ENCODE measurements around the gene VWA1. TPM values are rescaled to one million over a fixed set of nuclear protein-coding genes. Genes with fewer than 3 reads are reported as not detected.

Gene VWA1
- polyA plus RNA-seq, 1 donor (not counting 4 experiments of a cell fraction or from before 2014, with no cell fraction given), result 6.5 TPM

DNA sequence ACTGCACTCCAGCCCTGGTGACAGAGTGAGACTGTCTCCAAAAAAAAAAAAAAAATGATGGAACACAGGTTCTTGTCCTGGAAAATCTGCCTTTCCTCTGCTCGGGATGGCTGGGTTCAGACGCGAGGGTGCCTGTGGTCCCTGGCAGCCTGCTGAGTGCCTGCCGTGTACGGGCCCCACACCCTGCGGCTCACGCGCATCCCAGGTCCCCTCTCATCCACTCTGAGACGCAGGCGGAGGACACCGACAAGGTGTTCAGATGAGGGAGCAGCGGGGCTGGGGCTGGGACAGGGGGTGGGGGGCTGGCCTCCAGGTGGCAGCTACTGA is 10.1 kb upstream of the VWA1 start:
- TF ChIP-seq, protein P1, sequence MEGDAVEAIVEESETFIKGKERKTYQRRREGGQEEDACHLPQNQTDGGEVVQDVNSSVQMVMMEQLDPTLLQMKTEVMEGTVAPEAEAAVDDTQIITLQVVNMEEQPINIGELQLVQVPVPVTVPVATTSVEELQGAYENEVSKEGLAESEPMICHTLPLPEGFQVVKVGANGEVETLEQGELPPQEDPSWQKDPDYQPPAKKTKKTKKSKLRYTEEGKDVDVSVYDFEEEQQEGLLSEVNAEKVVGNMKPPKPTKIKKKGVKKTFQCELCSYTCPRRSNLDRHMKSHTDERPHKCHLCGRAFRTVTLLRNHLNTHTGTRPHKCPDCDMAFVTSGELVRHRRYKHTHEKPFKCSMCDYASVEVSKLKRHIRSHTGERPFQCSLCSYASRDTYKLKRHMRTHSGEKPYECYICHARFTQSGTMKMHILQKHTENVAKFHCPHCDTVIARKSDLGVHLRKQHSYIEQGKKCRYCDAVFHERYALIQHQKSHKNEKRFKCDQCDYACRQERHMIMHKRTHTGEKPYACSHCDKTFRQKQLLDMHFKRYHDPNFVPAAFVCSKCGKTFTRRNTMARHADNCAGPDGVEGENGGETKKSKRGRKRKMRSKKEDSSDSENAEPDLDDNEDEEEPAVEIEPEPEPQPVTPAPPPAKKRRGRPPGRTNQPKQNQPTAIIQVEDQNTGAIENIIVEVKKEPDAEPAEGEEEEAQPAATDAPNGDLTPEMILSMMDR (optimal IDR thresholded peaks at IDR 0.05 in 1 of 3, IDR thresholded peaks at IDR 0.05 in 1 of 3, conservative IDR thresholded peaks at IDR 0.05 in 1 of 3; ENCODE audit: extremely low read depth in 1 of 3, insufficient read depth in 2 of 3, low read length in 3 of 3), result no peak
- no peak for TF ChIP-seq EZH2 (IDR thresholded peaks at IDR 0.05; ENCODE audit: low read length)
- no peak overlapping the region for H3K4me2 ChIP-seq (ENCODE audit: control insufficient read depth, extremely low read depth, insufficient read depth, low read depth, low read length)
- no peak for FAIRE-seq

DNA sequence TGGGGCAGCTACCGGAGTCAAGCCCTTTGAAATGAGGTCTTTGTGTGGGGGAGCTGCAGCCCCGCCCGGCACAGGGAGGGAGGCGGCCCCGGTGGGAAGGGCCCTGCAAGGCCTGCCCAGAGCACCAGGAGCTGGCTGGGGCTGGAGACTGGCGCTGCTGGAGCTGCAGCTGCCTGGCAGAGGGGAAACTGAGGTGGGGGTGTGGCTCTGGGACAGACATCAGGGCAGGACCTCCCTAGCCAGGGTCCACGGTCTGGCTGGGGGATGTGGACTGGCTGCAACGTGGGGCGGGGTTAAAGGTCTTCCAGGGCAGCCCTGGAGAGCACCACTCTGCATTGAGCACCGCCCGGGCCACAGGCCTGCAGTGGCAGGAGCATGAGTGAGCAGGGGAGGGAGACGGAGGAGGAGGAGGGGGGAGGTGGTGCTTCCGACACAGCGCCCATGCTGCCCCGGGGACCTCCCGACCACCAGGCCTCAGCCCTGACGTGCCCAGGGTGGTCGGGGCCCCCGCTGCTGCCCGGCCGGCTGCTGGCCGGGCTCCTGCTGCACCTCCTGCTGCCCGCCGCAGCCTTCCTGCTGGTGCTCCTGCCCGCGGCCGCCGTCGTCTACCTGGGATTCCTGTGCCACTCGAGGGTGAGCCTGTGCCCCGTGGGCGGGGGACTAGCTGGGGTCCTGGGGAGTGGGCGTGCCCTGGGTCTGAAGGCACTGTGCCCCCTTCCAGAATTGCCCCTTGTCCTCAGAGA is 9.6 kb upstream of the VWA1 start:
- Histone ChIP-seq H3K27ac (ENCODE audit: control insufficient read depth, insufficient read depth, low read length) (no peak overlapping the region), H3K27me3 (ENCODE audit: control insufficient read depth, extremely low read depth, insufficient read depth, low read length) (no peaks in the 10 kb centered on the region), H3K4me3 (ENCODE audit: control insufficient read depth in 2 of 3, extremely low read depth in 1 of 3, insufficient read depth in 2 of 3, low read depth in 1 of 3, low read length in 3 of 3) (no peak overlapping the region), H3K4me1 (ENCODE audit: control insufficient read depth, extremely low read depth, insufficient read depth, low read length) (peaks cover 23% of the 10 kb centered on the region), H3K79me2 (ENCODE audit: control insufficient read depth, insufficient read depth, low read length) (no peaks in the 10 kb centered on the region), H3K9me3 (ENCODE audit: control insufficient read depth, low read depth, low read length) (no peaks in the 10 kb centered on the region), H2AFZ (ENCODE audit: control insufficient read depth, low read length) (no peak overlapping the region), H3K4me2 (ENCODE audit: control insufficient read depth, extremely low read depth, insufficient read depth, low read depth, low read length) (no peak overlapping the region), H3K36me3 (ENCODE audit: control insufficient read depth in 2 of 2, extremely low read depth in 1 of 2, insufficient read depth in 2 of 2, low read length in 2 of 2) (no peaks in the 10 kb centered on the region), H3K9me1 (ENCODE audit: control insufficient read depth, extremely low read depth, insufficient read depth, low read length) (no peaks in the 10 kb centered on the region), H3K9ac (ENCODE audit: control insufficient read depth, extremely low read depth, insufficient read depth, low read length) (no peak overlapping the region), H4K20me1 (ENCODE audit: control insufficient read depth, extremely low read depth, insufficient read depth, low read length) (no peaks in the 10 kb centered on the region)
- no peak for TF ChIP-seq EZH2 (IDR thresholded peaks at IDR 0.05; ENCODE audit: low read length)
- TF ChIP-seq, protein P1 (optimal IDR thresholded peaks at IDR 0.05 in 1 of 3, IDR thresholded peaks at IDR 0.05 in 1 of 3, conservative IDR thresholded peaks at IDR 0.05 in 1 of 3; ENCODE audit: extremely low read depth in 1 of 3, insufficient read depth in 2 of 3, low read length in 3 of 3), result no peak
- dilution Hi-C loops (cut with MboI; ENCODE audit: extremely low pct_ligation_motif_present, low sequenced_read_pairs), result no loop called here
- no peak for DNase-seq (ENCODE audit: low read depth, low spot score)
- FAIRE-seq, result no peak

More for the DNA sequence above, 10.1 kb upstream of the VWA1 start:
- no peak overlapping the region for H3K4me3 ChIP-seq (ENCODE audit: control insufficient read depth in 2 of 3, extremely low read depth in 1 of 3, insufficient read depth in 2 of 3, low read depth in 1 of 3, low read length in 3 of 3)
- H2AFZ ChIP-seq (ENCODE audit: control insufficient read depth, low read length), result no peak overlapping the region
- no peaks in the 10 kb centered on the region for H3K27me3 ChIP-seq (ENCODE audit: control insufficient read depth, extremely low read depth, insufficient read depth, low read length)
- no peaks in the 10 kb centered on the region for H3K9me1 ChIP-seq (ENCODE audit: control insufficient read depth, extremely low read depth, insufficient read depth, low read length)
- H3K79me2 ChIP-seq (ENCODE audit: control insufficient read depth, insufficient read depth, low read length), result no peaks in the 10 kb centered on the region
- no peaks in the 10 kb centered on the region for H4K20me1 ChIP-seq (ENCODE audit: control insufficient read depth, extremely low read depth, insufficient read depth, low read length)
- no peaks in the 10 kb centered on the region for H3K36me3 ChIP-seq (ENCODE audit: control insufficient read depth in 2 of 2, extremely low read depth in 1 of 2, insufficient read depth in 2 of 2, low read length in 2 of 2)
- no peak for DNase-seq (ENCODE audit: low read depth, low spot score)
- H3K4me1 ChIP-seq (ENCODE audit: control insufficient read depth, extremely low read depth, insufficient read depth, low read length), result peaks cover 27% of the 10 kb centered on the region
- H3K27ac ChIP-seq (ENCODE audit: control insufficient read depth, insufficient read depth, low read length), result no peak overlapping the region
- dilution Hi-C loops (cut with MboI; ENCODE audit: extremely low pct_ligation_motif_present, low sequenced_read_pairs), result no loop called here
- H3K9ac ChIP-seq (ENCODE audit: control insufficient read depth, extremely low read depth, insufficient read depth, low read length), result no peak overlapping the region
- H3K9me3 ChIP-seq (ENCODE audit: control insufficient read depth, low read depth, low read length), result no peaks in the 10 kb centered on the region
